ENCODE results near the gene WSCD2.

WSCD2 gene

GRCh38 chr12:108116699-108117098, 12.4 kb upstream of the WSCD2 start:
- Histone ChIP-seq H3K36me3 (ENCODE audit: insufficient read depth, insufficient read length, low read length) (no peaks in the 10 kb centered on the region), H3K4me1 (ENCODE audit: insufficient read depth, insufficient read length) (peaks cover 5% of the 10 kb centered on the region), H3K9ac (ENCODE audit: insufficient read length, low read depth) (no peak overlapping the region), H3K27me3 (ENCODE audit: insufficient read depth, insufficient read length) (no peaks in the 10 kb centered on the region), H3K9me3 (ENCODE audit: insufficient read depth, low read length) (no peaks in the 10 kb centered on the region), H3K4me3 (ENCODE audit: insufficient read length, low read depth) (no peak overlapping the region)
- DNase-seq (ENCODE audit: low read depth, low spot score) = no peak
- no peak for TF ChIP-seq SUZ12 (IDR thresholded peaks at IDR 0.05; ENCODE audit: extremely low read depth, insufficient read depth, insufficient read length)
- no peak for TF ChIP-seq YY1 (IDR thresholded peaks at IDR 0.05; ENCODE audit: insufficient read depth, insufficient read length)
- TF ChIP-seq ZNF274 (IDR thresholded peaks at IDR 0.05; ENCODE audit: low read depth, low read length) = no peak

- TF ChIP-seq YY1 (IDR thresholded peaks at IDR 0.05; ENCODE audit: insufficient read depth, insufficient read length) = no peak
- no peak for TF ChIP-seq ZNF274 (IDR thresholded peaks at IDR 0.05; ENCODE audit: low read depth, low read length)
- no peak for TF ChIP-seq SUZ12 (IDR thresholded peaks at IDR 0.05; ENCODE audit: extremely low read depth, insufficient read depth, insufficient read length)
- Histone ChIP-seq H3K4me1 (ENCODE audit: insufficient read depth, insufficient read length) (peaks cover 5% of the 10 kb centered on the region), H3K27me3 (ENCODE audit: insufficient read depth, insufficient read length) (no peaks in the 10 kb centered on the region)
Measured at GRCh38 chr12:108117163-108117849, 11.8 kb upstream of the WSCD2 start.

GRCh38 chr12:108117902-108118301, 11.2 kb upstream of the WSCD2 start:
- Histone ChIP-seq H3K9me3 (ENCODE audit: insufficient read depth, low read length) (peaks cover 7% of the 10 kb centered on the region; the same call in 1 of the 2 replicates), H3K4me3 (ENCODE audit: insufficient read length, low read depth) (no peak overlapping the region), H3K36me3 (ENCODE audit: insufficient read depth, insufficient read length, low read length) (no peaks in the 10 kb centered on the region), H3K4me1 (ENCODE audit: insufficient read depth, insufficient read length) (peaks cover 5% of the 10 kb centered on the region), H3K27me3 (ENCODE audit: insufficient read depth, insufficient read length) (no peaks in the 10 kb centered on the region), H3K9ac (ENCODE audit: insufficient read length, low read depth) (no peak overlapping the region)
- DNase-seq (ENCODE audit: low read depth, low spot score) = no peak
- no peak for TF ChIP-seq YY1 (IDR thresholded peaks at IDR 0.05; ENCODE audit: insufficient read depth, insufficient read length)
- no peak for TF ChIP-seq SUZ12 (IDR thresholded peaks at IDR 0.05; ENCODE audit: extremely low read depth, insufficient read depth, insufficient read length)
- TF ChIP-seq ZNF274 (IDR thresholded peaks at IDR 0.05; ENCODE audit: low read depth, low read length) = no peak

More at GRCh38 chr12:108117163-108117849, 11.8 kb upstream of the WSCD2 start:
- DNase-seq (ENCODE audit: low read depth, low spot score) = no peak
- Histone ChIP-seq H3K9ac (ENCODE audit: insufficient read length, low read depth) (no peak overlapping the region), H3K9me3 (ENCODE audit: insufficient read depth, low read length) (0 out of 2 replicates have a peak, but pooled peaks cover 1% of the 10 kb centered on the region), H3K4me3 (ENCODE audit: insufficient read length, low read depth) (no peak overlapping the region), H3K36me3 (ENCODE audit: insufficient read depth, insufficient read length, low read length) (no peaks in the 10 kb centered on the region)

- no peak for DNase-seq (ENCODE audit: low read depth, low spot score)
Measured at GRCh38 chr12:108119126-108119973, 9.7 kb upstream of the WSCD2 start.

GRCh38 chr12:108119974-108120862, 8.9 kb upstream of the WSCD2 start:
- DNase-seq (ENCODE audit: low read depth, low spot score) = no peak
- Histone ChIP-seq H3K4me3 (ENCODE audit: insufficient read length, low read depth) (no peak overlapping the region), H3K9ac (ENCODE audit: insufficient read length, low read depth) (no peak overlapping the region), H3K36me3 (ENCODE audit: insufficient read depth, insufficient read length, low read length) (no peaks in the 10 kb centered on the region), H3K9me3 (ENCODE audit: insufficient read depth, low read length) (peaks cover 10% of the 10 kb centered on the region; the same call in 1 of the 2 replicates), H3K4me1 (ENCODE audit: insufficient read depth, insufficient read length) (no peaks in the 10 kb centered on the region), H3K27me3 (ENCODE audit: insufficient read depth, insufficient read length) (no peaks in the 10 kb centered on the region)
- no peak for TF ChIP-seq ZNF274 (IDR thresholded peaks at IDR 0.05; ENCODE audit: low read depth, low read length)
- no peak for TF ChIP-seq SUZ12 (IDR thresholded peaks at IDR 0.05; ENCODE audit: extremely low read depth, insufficient read depth, insufficient read length)
- TF ChIP-seq YY1 (IDR thresholded peaks at IDR 0.05; ENCODE audit: insufficient read depth, insufficient read length) = no peak

More at GRCh38 chr12:108119126-108119973, 9.7 kb upstream of the WSCD2 start:
- no peak for TF ChIP-seq YY1 (IDR thresholded peaks at IDR 0.05; ENCODE audit: insufficient read depth, insufficient read length)
- TF ChIP-seq SUZ12 (IDR thresholded peaks at IDR 0.05; ENCODE audit: extremely low read depth, insufficient read depth, insufficient read length) = no peak
- TF ChIP-seq ZNF274 (IDR thresholded peaks at IDR 0.05; ENCODE audit: low read depth, low read length) = no peak
- no peaks in the 10 kb centered on the region for H3K4me1 ChIP-seq (ENCODE audit: insufficient read depth, insufficient read length)
- H3K4me3 ChIP-seq (ENCODE audit: insufficient read length, low read depth) = no peak overlapping the region
- no peaks in the 10 kb centered on the region for H3K27me3 ChIP-seq (ENCODE audit: insufficient read depth, insufficient read length)
- no peaks in the 10 kb centered on the region for H3K36me3 ChIP-seq (ENCODE audit: insufficient read depth, insufficient read length, low read length)
- H3K9ac ChIP-seq (ENCODE audit: insufficient read length, low read depth) = no peak overlapping the region
- H3K9me3 ChIP-seq (ENCODE audit: insufficient read depth, low read length) = peaks cover 10% of the 10 kb centered on the region; the same call in 1 of the 2 replicates

GRCh38 chr12:108120863-108121165, 8.3 kb upstream of the WSCD2 start:
- no peaks in the 10 kb centered on the region for H3K27me3 ChIP-seq (ENCODE audit: insufficient read depth, insufficient read length)
- H3K4me1 ChIP-seq (ENCODE audit: insufficient read depth, insufficient read length) = no peaks in the 10 kb centered on the region
- no peak overlapping the region for H3K4me3 ChIP-seq (ENCODE audit: insufficient read length, low read depth)
- H3K9ac ChIP-seq (ENCODE audit: insufficient read length, low read depth) = no peak overlapping the region
- peaks cover 10% of the 10 kb centered on the region; the same call in 1 of the 2 replicates for H3K9me3 ChIP-seq (ENCODE audit: insufficient read depth, low read length)
- no peak for DNase-seq (ENCODE audit: low read depth, low spot score)
- H3K36me3 ChIP-seq (ENCODE audit: insufficient read depth, insufficient read length, low read length) = no peaks in the 10 kb centered on the region
- TF ChIP-seq ZNF274 (IDR thresholded peaks at IDR 0.05; ENCODE audit: low read depth, low read length) (no peak), YY1 (IDR thresholded peaks at IDR 0.05; ENCODE audit: insufficient read depth, insufficient read length) (no peak), SUZ12 (IDR thresholded peaks at IDR 0.05; ENCODE audit: extremely low read depth, insufficient read depth, insufficient read length) (no peak)

Data from NT2/D1 (cell line).